Stimulated activated CD4-positive, alpha-beta T cell treated with anti-CD3 and anti-CD28 coated beads, Interleukin-1b, Interleukin-23, amount 100 ng/mL, for 24 hours (primary cell): ENCODE results near the gene PDE4B.
"Not testable (repeated sequence)": the region's sequence is repeated elsewhere in the genome, so short reads cannot be mapped to it uniquely, and the experiment has no call there.

Experiments
- DNase-seq, 4 experiments: peaks; one replicate each; pipeline ENCODE4 v3.0.0-alpha.2; 2020; ENCODE audit warnings: low read depth in 4 of 4, low spot score in 1 of 4

PDE4B gene

GRCh38 chr1:65991694-65992093 lies 199.0 kb downstream of the PDE4B start:
- no peak for DNase-seq

DNA sequence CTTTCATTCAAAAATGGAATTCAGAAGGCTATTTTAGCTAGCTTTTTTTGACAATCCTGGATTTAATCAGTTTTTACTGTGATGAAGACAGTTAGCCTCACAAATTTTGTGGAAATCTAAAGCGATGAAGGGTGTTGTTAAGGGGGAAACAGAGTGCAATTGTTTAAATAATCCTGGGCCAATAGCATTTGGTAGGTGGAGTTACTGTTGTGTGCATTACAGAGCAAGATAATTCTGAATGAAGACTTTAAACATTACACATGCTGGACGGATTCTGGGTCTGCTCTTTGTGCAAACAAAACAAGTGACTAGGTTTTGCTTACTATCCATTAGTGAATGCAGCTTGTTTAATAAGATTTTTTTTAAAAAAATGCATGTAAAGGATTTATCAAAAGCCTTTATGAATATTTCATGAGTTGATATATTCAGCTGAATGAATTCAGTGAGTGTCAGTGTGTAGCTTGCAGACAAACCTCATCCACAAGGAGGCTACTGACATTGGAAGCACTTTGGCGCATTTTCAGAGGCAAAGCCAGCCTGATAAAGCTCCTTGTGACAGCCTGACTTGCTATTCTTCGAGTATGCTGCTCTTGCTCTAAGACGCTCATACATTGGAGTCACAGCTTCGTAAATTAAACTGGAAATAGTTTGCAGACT lies 199.6 kb downstream of the PDE4B start:
- DNase-seq: no peak

GRCh38 chr1:65992831-65993271 lies 200.2 kb downstream of the PDE4B start:
- no peak for DNase-seq

DNA sequence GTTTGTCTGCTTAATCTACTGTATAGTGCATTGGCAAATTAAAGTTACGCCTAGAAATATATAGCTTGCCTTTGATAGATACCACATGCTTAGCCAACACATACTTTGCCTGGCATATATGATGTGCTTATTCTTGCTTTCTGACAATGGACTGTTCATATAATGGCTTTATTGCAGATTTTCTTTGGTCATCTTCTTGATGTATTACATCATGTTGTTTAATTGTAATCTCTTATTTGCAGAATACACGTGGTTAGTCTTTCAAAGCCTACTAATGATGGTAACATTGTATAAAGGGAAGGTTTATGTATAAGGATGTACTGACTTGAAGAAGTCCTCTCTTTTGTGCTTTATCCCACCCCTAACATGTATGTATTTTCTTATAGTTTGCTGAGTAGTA lies 201.5 kb downstream of the PDE4B start:
- no peak for DNase-seq

GRCh38 chr1:65995336-65995735 lies 202.6 kb downstream of the PDE4B start:
- DNase-seq: no peak

GRCh38 chr1:65995928-65996327 lies 203.2 kb downstream of the PDE4B start:
- no peak for DNase-seq

GRCh38 chr1:65997693-65998092 lies 205.0 kb downstream of the PDE4B start:
- DNase-seq: no peak

DNA sequence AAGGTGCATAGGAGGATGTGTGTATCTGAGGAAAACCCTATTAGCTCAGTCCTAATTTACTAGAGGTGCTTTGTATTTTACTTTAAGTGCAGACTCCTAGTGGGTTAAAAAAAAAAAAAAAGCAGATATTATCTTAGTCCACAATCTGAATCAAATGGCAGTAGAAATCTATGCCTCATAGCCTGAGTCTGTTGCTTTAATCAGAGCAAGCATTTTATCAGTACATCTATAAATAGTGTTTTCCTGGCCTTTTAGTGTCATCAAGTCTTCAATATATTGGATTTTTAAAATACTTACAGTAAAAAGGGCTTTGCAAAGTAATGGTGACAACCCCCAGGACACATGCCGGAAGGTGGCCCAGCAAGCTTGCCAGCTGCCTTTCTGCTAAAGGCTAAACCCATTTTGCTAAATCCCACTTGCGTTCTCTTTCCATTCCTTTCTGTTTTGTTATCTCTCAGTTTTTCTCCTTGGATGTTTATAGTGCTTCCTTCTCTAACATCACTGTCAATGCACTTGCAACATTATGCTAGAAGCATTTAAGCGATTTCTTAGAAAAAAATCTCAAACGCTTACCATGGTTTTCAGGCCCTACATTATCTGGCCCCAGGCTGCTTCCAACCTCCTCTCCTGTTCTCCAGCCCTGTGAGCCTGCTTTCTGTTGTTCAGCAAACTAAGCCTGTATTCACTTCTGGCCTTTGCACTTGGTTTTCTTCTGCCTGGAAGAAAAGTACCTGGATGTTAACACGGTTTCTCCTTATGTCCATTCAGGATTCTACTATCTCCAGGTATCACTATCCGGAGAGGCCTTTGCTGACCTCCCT lies 206.3 kb downstream of the PDE4B start:
- no peak for DNase-seq

DNA sequence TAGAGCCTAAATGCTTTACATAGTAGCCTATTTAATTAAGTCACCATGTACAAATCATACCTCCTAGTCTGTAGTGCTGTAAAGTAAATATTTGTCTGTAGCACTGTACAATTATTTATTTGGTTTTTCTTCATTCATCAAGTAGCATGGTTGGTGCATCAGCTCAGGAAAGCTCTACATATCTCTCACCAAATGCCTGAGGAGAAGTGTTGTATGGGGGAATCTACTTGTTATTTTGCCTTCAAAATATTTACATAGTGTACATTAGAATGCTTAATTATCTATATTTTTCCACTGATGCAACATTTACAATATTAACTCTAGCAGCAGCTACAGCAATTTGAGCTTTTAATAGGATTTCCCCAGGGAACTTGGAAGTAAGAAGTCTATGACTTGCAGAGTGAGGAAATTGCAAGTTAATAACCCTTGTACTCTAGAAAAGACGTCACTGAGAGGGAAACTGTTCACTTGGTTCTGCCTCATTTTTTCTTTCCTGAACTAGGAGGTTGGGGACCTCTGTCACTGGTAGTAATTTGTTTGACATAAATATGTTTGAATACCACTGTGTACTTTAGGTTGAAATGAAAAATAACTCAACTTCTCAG lies 207.4 kb downstream of the PDE4B start:
- DNase-seq: no peak

DNA sequence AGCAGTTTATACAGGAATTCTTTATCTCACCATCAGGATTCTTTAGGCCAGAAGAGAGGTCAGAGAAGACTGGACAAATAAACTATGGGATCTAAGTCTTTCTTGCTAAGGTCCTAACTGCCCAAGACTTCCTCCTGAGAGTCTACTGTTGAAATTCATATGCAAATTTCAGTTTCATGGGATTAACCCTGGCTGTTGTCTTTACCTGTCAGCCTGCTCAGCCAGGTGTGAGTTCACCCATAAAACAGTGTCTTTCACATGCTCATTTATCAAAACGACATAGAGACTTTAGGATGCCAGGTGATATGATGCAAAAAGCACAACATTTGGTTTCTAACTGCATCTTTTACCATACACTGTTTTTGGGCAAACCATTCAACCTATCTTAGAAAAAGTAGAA lies 211.0 kb downstream of the PDE4B start:
- no peak for DNase-seq

GRCh38 chr1:66006534-66006933 lies 213.8 kb downstream of the PDE4B start:
- not testable (repeated sequence) for DNase-seq

- DNase-seq: no peak
Measured at GRCh38 chr1:66012106-66012784, 219.6 kb downstream of the PDE4B start.

DNA sequence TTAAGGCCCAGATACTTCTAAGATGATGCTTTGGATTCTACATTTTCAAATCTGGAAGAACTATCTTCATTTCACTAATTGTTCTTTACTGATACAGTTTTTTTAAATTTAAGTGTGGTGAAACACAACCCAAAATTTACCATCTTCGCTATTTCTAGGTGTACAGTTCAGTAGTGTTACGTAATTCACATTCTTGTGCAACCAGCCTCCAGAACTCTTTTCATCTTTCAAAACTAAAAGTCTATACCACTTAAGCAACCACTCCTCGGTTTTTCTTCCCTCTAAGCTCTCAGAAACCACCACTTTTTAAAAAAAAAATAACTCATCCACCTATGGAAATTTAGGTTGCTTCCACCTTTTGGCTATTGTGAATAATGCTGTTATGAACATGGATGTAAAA lies 220.7 kb downstream of the PDE4B start:
- DNase-seq: no peak

GRCh38 chr1:66022904-66023620 lies 230.4 kb downstream of the PDE4B start:
- DNase-seq: no peak

DNA sequence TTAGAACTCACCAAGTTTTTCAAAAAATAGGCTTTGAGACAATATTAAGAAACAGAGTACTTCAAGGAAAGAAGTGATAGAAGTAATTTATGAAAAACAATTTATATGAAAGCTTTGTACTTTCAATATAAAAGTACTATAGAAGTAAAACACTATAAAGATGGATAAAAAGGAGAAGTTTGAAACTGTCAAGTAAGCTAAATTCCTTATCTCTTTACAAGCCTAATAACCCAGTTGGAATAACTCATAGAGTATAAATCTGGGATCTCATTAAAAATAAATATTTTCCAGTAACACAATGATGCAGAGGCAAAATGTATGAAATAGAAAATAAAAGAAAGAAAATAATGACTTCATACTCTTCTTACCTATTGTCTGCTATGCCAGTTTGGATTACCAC lies 232.5 kb downstream of the PDE4B start:
- DNase-seq: no peak

DNA sequence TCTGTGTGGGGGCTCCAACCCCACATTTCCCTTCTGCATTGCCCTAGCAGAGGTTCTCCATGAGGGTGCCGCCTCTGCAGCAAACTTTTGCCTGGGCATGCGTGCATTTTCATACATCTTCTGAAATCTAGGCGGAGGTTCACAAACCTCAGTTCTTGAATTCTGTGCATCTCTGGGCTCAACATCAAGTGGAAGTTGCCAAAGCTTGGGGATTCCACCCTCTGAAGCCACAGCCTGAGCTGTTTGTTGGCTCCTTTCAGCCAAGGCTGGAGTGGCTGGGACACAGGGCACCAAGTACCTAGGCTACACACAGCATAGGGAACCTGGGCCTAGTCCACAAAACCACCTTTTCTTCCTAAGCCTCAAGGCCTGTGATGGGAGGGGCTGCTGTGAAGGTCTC lies 235.3 kb downstream of the PDE4B start:
- no peak for DNase-seq

DNA sequence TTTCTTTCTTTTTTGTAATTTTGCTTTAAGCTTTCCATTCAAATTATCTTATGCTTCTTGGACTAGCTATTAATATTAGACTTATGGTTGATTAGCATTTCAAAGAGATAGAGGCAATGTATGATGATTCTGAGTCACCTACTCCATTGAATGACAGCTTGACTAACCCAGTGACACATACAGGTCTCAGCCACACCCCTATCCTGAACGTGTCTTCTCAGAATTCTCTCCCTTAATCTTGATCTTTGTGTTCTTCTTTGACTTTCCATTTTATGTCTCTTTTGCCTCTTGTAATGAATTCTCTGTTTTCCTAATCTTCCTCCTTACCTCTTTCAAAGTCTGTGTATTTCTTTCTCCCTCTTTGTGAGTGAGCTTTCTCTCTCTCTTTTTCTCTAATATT lies 241.1 kb downstream of the PDE4B start:
- no peak for DNase-seq

DNA sequence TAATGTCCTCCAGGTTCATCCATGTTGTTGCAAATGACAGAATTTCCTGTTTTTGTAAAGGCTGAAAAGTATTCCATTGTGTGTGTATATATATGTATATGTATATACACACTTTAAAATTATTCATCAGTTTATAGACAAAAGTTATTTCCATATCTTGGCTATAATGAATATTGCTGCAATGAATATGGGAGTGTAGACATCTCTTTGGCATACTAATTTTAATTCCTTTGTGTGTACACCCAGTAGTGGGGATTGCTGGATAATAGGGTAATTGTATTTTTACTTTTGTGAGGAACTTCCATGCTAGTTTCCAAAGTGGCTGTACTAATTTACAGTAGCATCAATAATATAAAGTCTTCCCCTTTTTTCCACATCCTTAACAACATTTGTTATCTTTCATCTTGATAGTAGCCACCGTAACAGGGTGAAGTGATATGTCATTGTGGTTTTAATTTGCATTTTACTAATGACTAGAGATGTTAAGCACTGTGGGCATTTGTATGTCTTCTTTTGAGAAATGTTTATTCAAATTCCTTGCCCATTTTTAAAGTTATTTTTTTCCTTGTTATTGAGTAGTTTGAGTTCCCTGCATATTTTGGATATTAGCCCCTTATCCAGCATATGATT lies 243.0 kb downstream of the PDE4B start:
- no peak for DNase-seq

- DNase-seq: no peak
Measured at GRCh38 chr1:66041654-66042053, 249.0 kb downstream of the PDE4B start.

- no peak for DNase-seq
Measured at GRCh38 chr1:66043186-66043585, 250.5 kb downstream of the PDE4B start.

DNA sequence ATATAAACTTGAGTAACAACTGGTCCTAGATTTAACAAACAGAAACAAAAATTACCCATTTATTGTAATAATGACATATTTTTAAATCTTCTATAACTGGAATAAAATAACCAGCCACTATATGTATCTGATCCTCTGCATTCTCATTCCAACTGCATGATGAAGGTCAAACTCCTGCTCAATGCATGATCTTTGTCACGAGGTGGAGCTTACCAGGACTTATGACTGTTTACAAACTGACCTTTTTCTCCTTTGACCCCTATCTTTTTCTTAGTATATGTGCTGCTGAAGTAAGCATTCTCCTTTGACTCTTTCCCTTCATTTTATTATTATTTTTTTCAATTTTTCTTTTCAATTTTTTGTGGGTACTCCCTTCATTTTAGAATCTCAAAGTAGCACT lies 252.2 kb downstream of the PDE4B start:
- DNase-seq: no peak
